Glutamatergic neuron (in vitro differentiated cells): ENCODE data around the gene SRGAP3. TPM values are rescaled to one million over a fixed set of nuclear protein-coding genes. Genes with fewer than 3 reads are reported as not detected.

Experiments used
- DNase-seq: peaks from one replicate; pipeline ENCODE4 v3.0.0; 2022
- H3K27ac Mint-ChIP-seq: one replicate; pipeline ENCODE4 v1.8.0; 2020; ENCODE audit warnings: mild to moderate bottlenecking, mixed read lengths, inconsistent platforms; ENCODE audit not compliant: unreplicated experiment
- H3K27me3 Mint-ChIP-seq: one replicate; pipeline ENCODE4 v1.8.0; 2020; ENCODE audit warnings: mild to moderate bottlenecking, moderate library complexity, mixed read lengths, inconsistent platforms; ENCODE audit not compliant: unreplicated experiment
- H3K36me3 Mint-ChIP-seq: one replicate; pipeline ENCODE4 v1.8.0; 2020; ENCODE audit warnings: mild to moderate bottlenecking, mixed read lengths, inconsistent platforms; ENCODE audit not compliant: unreplicated experiment
- H3K4me1 Mint-ChIP-seq: one replicate; pipeline ENCODE4 v1.8.0; 2020; ENCODE audit warnings: mild to moderate bottlenecking, low read depth, mixed read lengths, inconsistent platforms; ENCODE audit not compliant: unreplicated experiment
- H3K4me3 Mint-ChIP-seq: one replicate; pipeline ENCODE4 v1.8.0; 2020; ENCODE audit warnings: mild to moderate bottlenecking, mixed read lengths, inconsistent platforms; ENCODE audit not compliant: unreplicated experiment
- H3K9me3 Mint-ChIP-seq: one replicate; pipeline ENCODE4 v1.8.0; 2020; ENCODE audit warnings: mild to moderate bottlenecking, moderate library complexity, mixed read lengths, inconsistent platforms; ENCODE audit not compliant: unreplicated experiment
- total RNA-seq: library from RNA; stranded (reverse); fragmentation: NEBNext Ultra II Directional; extraction: Animal tissue kit (Norgen Biotek cat#: 25700); gene quantifications from one replicate; pipeline ENCODE4 v1.2.1, GENCODE V29; 2021; ENCODE audit not compliant: unreplicated experiment
- TF ChIP-seq, protein P1 (sequence below): fragments of 200-600 bp; sonication (generic); IDR thresholded peaks from one replicate; pipeline ENCODE4 v1.5.0; 2021; ENCODE audit not compliant: partially characterized antibody, unreplicated experiment

Gene SRGAP3
- total RNA-seq, 1 donor from 2014 or later: 197 TPM

DNA sequence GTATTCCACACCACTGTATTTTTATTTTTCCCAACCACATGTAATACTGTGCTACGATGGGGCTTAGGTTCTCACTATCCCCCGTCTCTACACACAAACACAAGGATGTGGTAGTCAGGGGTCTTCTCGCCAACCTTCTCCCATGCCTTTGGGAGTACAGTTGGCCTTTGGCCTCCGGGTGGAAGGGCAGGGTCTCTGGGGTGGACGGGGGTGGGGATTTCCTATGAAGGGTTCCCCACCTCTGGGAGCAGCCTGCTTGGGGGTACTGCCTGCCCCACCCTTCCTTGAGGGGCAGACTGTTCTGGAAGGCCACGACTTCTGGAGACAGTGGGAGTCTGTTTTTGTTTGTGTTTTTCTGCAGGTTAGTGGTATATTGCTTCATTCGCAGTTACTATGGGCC is 264.9 kb downstream of the SRGAP3 start:
- peaks cover 45% of the 10 kb centered on the region for H3K4me1 Mint-ChIP-seq
- TF ChIP-seq, protein P1, sequence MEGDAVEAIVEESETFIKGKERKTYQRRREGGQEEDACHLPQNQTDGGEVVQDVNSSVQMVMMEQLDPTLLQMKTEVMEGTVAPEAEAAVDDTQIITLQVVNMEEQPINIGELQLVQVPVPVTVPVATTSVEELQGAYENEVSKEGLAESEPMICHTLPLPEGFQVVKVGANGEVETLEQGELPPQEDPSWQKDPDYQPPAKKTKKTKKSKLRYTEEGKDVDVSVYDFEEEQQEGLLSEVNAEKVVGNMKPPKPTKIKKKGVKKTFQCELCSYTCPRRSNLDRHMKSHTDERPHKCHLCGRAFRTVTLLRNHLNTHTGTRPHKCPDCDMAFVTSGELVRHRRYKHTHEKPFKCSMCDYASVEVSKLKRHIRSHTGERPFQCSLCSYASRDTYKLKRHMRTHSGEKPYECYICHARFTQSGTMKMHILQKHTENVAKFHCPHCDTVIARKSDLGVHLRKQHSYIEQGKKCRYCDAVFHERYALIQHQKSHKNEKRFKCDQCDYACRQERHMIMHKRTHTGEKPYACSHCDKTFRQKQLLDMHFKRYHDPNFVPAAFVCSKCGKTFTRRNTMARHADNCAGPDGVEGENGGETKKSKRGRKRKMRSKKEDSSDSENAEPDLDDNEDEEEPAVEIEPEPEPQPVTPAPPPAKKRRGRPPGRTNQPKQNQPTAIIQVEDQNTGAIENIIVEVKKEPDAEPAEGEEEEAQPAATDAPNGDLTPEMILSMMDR: no peak

DNA sequence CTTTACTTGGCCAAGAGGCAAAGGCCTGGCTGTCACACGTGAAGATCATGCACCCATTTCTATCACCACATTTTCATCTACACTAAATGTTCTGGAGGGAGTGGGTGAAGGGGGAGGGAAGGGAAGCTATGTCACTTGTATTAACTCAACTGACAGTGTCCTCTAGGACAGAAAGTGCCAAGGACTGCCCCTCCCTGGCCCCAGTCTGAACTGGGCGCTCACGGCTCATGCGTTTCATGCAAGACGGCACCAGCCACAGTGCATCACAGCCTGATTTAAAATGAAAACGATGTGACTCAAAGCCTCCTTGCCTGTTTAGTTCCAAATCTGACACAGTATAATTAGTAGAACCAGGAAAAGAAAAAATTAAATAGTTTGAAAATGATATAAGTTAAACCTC is 265.4 kb downstream of the SRGAP3 start:
- Mint-ChIP-seq H3K4me1 (peaks cover 41% of the 10 kb centered on the region), H3K4me3 (no peak overlapping the region), H3K9me3 (peaks cover 6% of the 10 kb centered on the region), H3K27ac (no peak overlapping the region), H3K36me3 (peaks cover 4% of the 10 kb centered on the region), H3K27me3 (peaks cover 6% of the 10 kb centered on the region)
- TF ChIP-seq, protein P1: no peak
- DNase-seq: no peak

More for the DNA sequence above, 264.9 kb downstream of the SRGAP3 start:
- Mint-ChIP-seq H3K36me3 (peaks cover 4% of the 10 kb centered on the region), H3K4me3 (no peak overlapping the region), H3K27me3 (peaks cover 6% of the 10 kb centered on the region), H3K9me3 (peaks cover 6% of the 10 kb centered on the region), H3K27ac (no peak overlapping the region)
- DNase-seq: no peak

DNA sequence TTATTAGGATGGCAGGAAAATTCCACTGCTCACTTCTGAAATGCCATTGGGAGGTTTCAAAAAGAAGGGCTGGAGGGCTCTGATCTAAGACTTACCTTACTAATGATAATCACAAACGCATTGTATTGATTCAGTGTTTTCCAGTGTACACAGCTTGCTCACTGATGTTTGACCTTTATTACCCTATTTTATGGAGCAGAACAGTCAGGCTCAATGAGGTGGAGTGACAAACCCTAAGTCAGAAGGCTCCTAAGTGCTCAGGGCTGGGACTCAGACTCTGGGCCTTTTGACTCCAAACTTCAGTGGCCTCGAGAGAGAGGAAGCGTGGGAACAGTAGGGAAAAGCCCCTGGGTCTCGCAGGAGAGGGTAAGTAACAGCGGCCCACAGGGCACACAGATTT is 265.9 kb downstream of the SRGAP3 start:
- DNase-seq: no peak
- H3K4me1 Mint-ChIP-seq: peaks cover 36% of the 10 kb centered on the region
- TF ChIP-seq, protein P1: no peak
- H3K4me3 Mint-ChIP-seq: no peak overlapping the region
- H3K36me3 Mint-ChIP-seq: peaks cover 4% of the 10 kb centered on the region
- H3K27me3 Mint-ChIP-seq: peaks cover 6% of the 10 kb centered on the region
- H3K9me3 Mint-ChIP-seq: peaks cover 6% of the 10 kb centered on the region
- peak overlapping the region; percentile 15 for H3K27ac Mint-ChIP-seq

DNA sequence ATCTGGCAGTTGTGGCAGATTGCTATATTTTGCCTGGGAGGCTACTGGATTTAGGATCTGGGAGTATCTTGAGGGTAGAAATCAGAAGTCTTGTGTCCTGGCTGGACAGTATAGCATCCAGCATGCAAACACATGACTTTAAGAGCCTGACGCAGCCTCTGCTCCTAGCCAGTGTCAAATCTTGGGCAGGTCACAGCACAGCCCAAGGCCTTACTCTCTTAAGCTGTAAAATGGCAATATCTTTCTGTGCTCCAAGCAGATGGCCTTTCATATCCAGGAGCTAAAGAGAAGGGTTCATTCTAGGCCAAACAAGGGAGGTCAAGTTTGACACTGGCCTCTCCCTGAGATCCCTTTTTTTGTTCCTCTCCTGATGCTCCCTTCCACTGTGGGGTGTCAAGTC is 266.4 kb downstream of the SRGAP3 start:
- H3K4me3 Mint-ChIP-seq: peak overlapping the region; percentile 57
- peaks cover 6% of the 10 kb centered on the region for H3K9me3 Mint-ChIP-seq
- peaks cover 31% of the 10 kb centered on the region for H3K4me1 Mint-ChIP-seq
- TF ChIP-seq, protein P1: no peak
- H3K36me3 Mint-ChIP-seq: peaks cover 4% of the 10 kb centered on the region
- H3K27ac Mint-ChIP-seq: no peak overlapping the region
- DNase-seq: no peak
- H3K27me3 Mint-ChIP-seq: peaks cover 5% of the 10 kb centered on the region

DNA sequence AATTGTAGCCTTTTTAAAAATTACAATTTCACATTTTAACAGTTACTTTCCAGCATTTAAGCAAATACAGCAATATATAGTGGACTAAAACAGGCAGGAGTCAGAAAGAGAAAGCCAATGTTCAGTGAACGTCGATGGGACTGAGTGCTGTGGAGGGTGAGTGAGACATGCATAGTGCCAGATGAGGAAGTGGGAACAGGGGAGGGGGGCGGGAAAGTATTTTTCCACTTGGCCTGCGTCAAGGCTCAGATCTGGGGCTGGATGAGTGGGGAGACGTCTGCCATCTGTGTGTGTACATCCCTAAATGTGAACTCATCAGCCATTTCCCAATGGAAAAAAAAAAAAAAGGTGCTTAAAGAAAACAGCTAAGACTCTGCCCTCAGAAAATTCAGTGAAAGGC is 266.9 kb downstream of the SRGAP3 start:
- no peak overlapping the region for H3K4me3 Mint-ChIP-seq
- TF ChIP-seq, protein P1: no peak
- peaks cover 4% of the 10 kb centered on the region for H3K36me3 Mint-ChIP-seq
- peaks cover 2% of the 10 kb centered on the region for H3K27me3 Mint-ChIP-seq
- H3K4me1 Mint-ChIP-seq: peaks cover 27% of the 10 kb centered on the region
- no peak for DNase-seq
- peaks cover 6% of the 10 kb centered on the region for H3K9me3 Mint-ChIP-seq
- H3K27ac Mint-ChIP-seq: peak overlapping the region; percentile 18
